A549 (cell line): Measurements from ENCODE around the gene KLHL30. TPM values are rescaled to one million over a fixed set of nuclear protein-coding genes. Genes with fewer than 3 reads are reported as not detected.

Source experiments
- ATAC-seq, 2 experiments: fragments of 200-7000 bp in 1 of 2; fragments of >200 bp in 1 of 2; cut with Nextera tagmentation in 1 of 2; cut with Tn5 transposase in 1 of 2; 3 replicates each; pipeline versions ENCODE4 v1.8.0 to v1.9.1; 2018 to 2020; ENCODE audit warnings: mild to moderate bottlenecking in 1 of 2, moderate library complexity in 1 of 2
- CTCF ChIA-PET: fragments of 300-600 bp; sonication (Branson Sonifier 250); formaldehyde crosslinking; extraction: SDS; loops from one replicate; lab custom pipeline; 2021; ENCODE audit warnings: antibody characterized with exemption, inconsistent platforms; lab: Yijun Ruan, JAX
- POLR2A ChIA-PET: fragments of 350-600 bp; formaldehyde crosslinking; extraction: SDS; loops from one replicate; lab custom pipeline; 2021; ENCODE audit warnings: antibody characterized with exemption, inconsistent platforms; lab: Yijun Ruan, JAX
- DNase-seq, 2 experiments: peaks; one replicate each; pipeline versions ENCODE4 v3.0.0 to v3.0.0-alpha.2; 2011 to 2016; ENCODE audit warnings: low read depth in 1 of 2, low spot score in 1 of 2
- FAIRE-seq: peaks from 2 replicates; lab custom pipeline; 2011; peaks lifted over from hg19 to GRCh38; lab: Jason Lieb, UNC
- H3K27ac ChIP-seq, 2 experiments: fragments of >200 bp; sonication (Bioruptor Twin); formaldehyde crosslinking; 3 replicates each; pipeline ENCODE4 v1.5.1; 2016 to 2017
- H3K4me1 ChIP-seq: fragments of >200 bp; sonication (Bioruptor Twin); formaldehyde crosslinking; 3 replicates; pipeline ENCODE4 v1.6.1; 2016
- H3K4me2 ChIP-seq: fragments of >200 bp; sonication (Bioruptor Twin); formaldehyde crosslinking; 3 replicates; pipeline ENCODE4 v1.6.1; 2016
- H3K4me3 ChIP-seq: fragments of >200 bp; sonication (Bioruptor Twin); formaldehyde crosslinking; 3 replicates; pipeline ENCODE4 v1.5.1; 2016
- H3K9me3 ChIP-seq: fragments of >200 bp; sonication (Bioruptor Twin); formaldehyde crosslinking; 3 replicates; pipeline ENCODE4 v1.6.1; 2016
- BCL3 ChIP-seq: fragments of >200 bp; sonication (Bioruptor Twin); formaldehyde crosslinking; IDR thresholded peaks from 3 replicates; pipeline ENCODE4 v1.6.1; 2016
- CEBPB ChIP-seq, 2 experiments: fragments of >200 bp in 1 of 2; sonication (Bioruptor Twin) in 1 of 2; formaldehyde crosslinking in 1 of 2; IDR thresholded peaks; 2 replicates each; pipeline ENCODE4 v1.6.1; 2012 to 2016
- CTCF ChIP-seq: fragments of >200 bp; sonication (Bioruptor Twin); formaldehyde crosslinking; IDR thresholded peaks from 3 replicates; pipeline ENCODE4 v1.5.1; 2016
- E2F6 ChIP-seq: IDR thresholded peaks from 2 replicates; pipeline ENCODE4 v1.6.1; 2012; ENCODE audit warnings: low read depth, borderline replicate concordance
- FOSB ChIP-seq: fragments of 250-450 bp; sonication (Bioruptor Pico); IDR thresholded peaks from 2 replicates; pipeline ENCODE4 v1.5.0; 2020; ENCODE audit warnings: mild to moderate bottlenecking, moderate library complexity
- FOSL2 ChIP-seq, 2 experiments: fragments of 450-650 bp in 1 of 2; fragments of >200 bp in 1 of 2; sonication (Bioruptor Twin) in 1 of 2; formaldehyde crosslinking; IDR thresholded peaks; 2 replicates each; pipeline versions ENCODE4 v1.5.0 to v1.6.1; 2016 to 2020; ENCODE audit warnings: mild to moderate bottlenecking in 1 of 2, moderate library complexity in 1 of 2
- GATA3 ChIP-seq: IDR thresholded peaks from 2 replicates; pipeline ENCODE4 v1.6.1; 2012; ENCODE audit warnings: borderline replicate concordance
- HOXA7 ChIP-seq: fragments of 250-450 bp; sonication (Bioruptor Pico); IDR thresholded peaks from 2 replicates; pipeline ENCODE4 v1.5.0; 2020; ENCODE audit warnings: mild to moderate bottlenecking, moderate library complexity
- KDM5A ChIP-seq: fragments of 200-600 bp; sonication (generic); IDR thresholded peaks from 2 replicates; pipeline ENCODE4 v1.6.1; 2016; ENCODE audit warnings: antibody characterized with exemption, mild to moderate bottlenecking
- MAFK ChIP-seq: fragments of 450-650 bp; IDR thresholded peaks from 2 replicates; pipeline ENCODE4 v1.6.1; 2014; ENCODE audit not compliant: partially characterized antibody
- NFE2L2 ChIP-seq: fragments of 150-350 bp; conservative IDR thresholded peaks from 2 replicates; pipeline ENCODE4 v1.6.1; 2014; ENCODE audit warnings: low read length
- NPAS2 ChIP-seq: fragments of 250-450 bp; sonication (Bioruptor Pico); IDR thresholded peaks from 2 replicates; pipeline ENCODE4 v1.8.0; 2022; ENCODE audit warnings: mild to moderate bottlenecking, moderate library complexity, borderline replicate concordance
- NR3C1 ChIP-seq: fragments of >200 bp; sonication (Bioruptor Twin); formaldehyde crosslinking; IDR thresholded peaks from 3 replicates; pipeline ENCODE4 v1.6.1; 2017
- RARB ChIP-seq: fragments of 250-450 bp; sonication (Bioruptor Pico); IDR thresholded peaks from 2 replicates; pipeline ENCODE4 v1.8.0; 2021; ENCODE audit warnings: mild to moderate bottlenecking, moderate library complexity
- RCOR1 ChIP-seq: fragments of 150-350 bp; IDR thresholded peaks from 2 replicates; pipeline ENCODE4 v1.6.1; 2014; ENCODE audit warnings: antibody characterized with exemption, low read length, low read depth
- TFCP2L1 ChIP-seq: fragments of 250-450 bp; sonication (Bioruptor Pico); IDR thresholded peaks from 2 replicates; pipeline ENCODE4 v1.5.0; 2021; ENCODE audit warnings: mild to moderate bottlenecking
- TP53 ChIP-seq: fragments of 250-450 bp; sonication (Bioruptor Pico); IDR thresholded peaks from 2 replicates; pipeline ENCODE4 v1.5.0; 2021; ENCODE audit warnings: mild to moderate bottlenecking, moderate library complexity
- USF2 ChIP-seq: fragments of 450-650 bp; IDR thresholded peaks from 2 replicates; pipeline ENCODE4 v1.6.1; 2014; ENCODE audit warnings: antibody characterized with exemption
- ZC3H11A ChIP-seq: fragments of 450-650 bp; IDR thresholded peaks from 2 replicates; pipeline ENCODE4 v1.6.1; 2014; ENCODE audit warnings: antibody characterized with exemption, mild to moderate bottlenecking
- ZNF302 ChIP-seq: fragments of 250-450 bp; sonication (Bioruptor Pico); IDR thresholded peaks from 2 replicates; pipeline ENCODE4 v1.9.0; 2021; ENCODE audit warnings: inconsistent platforms, mild to moderate bottlenecking, moderate library complexity
- whole genome bisulfite sequencing: methylation state at CpG from one replicate; pipeline ENCODE4 v1.1.6; 2017; ENCODE audit errors: missing lambda C conversion rate; 5-methylcytosine and 5-hydroxymethylcytosine counted together
- polyA plus RNA-seq, 4 experiments: library from polyadenylated mRNA; depleted of rRNA in 3 of 4; stranded (reverse); fragments of >200 nt; fragmentation: RNase III in 1 of 4; extraction: RNeasy Plus Mini Kit Qiagen cat#74134 plus additional on column Dnase treatment in 1 of 4; gene quantifications; 2 replicates in 3 of 4; 3 replicates in 1 of 4; pipeline ENCODE4 v1.2.3, GENCODE V29; 2011 to 2017

Gene KLHL30
- polyA plus RNA-seq, 2 of the 4 experiments (the other 2 are of a cell fraction), result 0.04 TPM

- DNase-seq, result no peak
- CTCF ChIA-PET, result no interaction called here
- 90% methylated on average over 5 of the region's 5 CpGs for WGBS
- no peak for ATAC-seq
- H3K9me3 ChIP-seq, result no peaks in the 10 kb centered on the region
- no peak for TF ChIP-seq NPAS2 (CRISPR knock-in tag)
- no peak for TF ChIP-seq RCOR1
- TF ChIP-seq USF2, result no peak
- no peak for TF ChIP-seq NR3C1
- no peak for TF ChIP-seq E2F6
- no peak for TF ChIP-seq KDM5A
- TF ChIP-seq MAFK, result no peak
- TF ChIP-seq CTCF, result no peak
- no peak for TF ChIP-seq FOSB (CRISPR knock-in tag)
- TF ChIP-seq HOXA7 (CRISPR knock-in tag), result no peak
- no peak for TF ChIP-seq GATA3
- no peak for TF ChIP-seq TFCP2L1
- no peak for TF ChIP-seq ZNF302 (CRISPR knock-in tag)
- H3K4me2 ChIP-seq, result no peak overlapping the region
- no peak overlapping the region for H3K4me3 ChIP-seq
- no peak for FAIRE-seq
- POLR2A ChIA-PET, result no interaction called here
- no peak overlapping the region for H3K27ac ChIP-seq
- H3K4me1 ChIP-seq, result no peaks in the 10 kb centered on the region
These were observed 42.1 kb downstream of the KLHL30 start for GRCh38 chr2:238180554-238180953.

GRCh38 chr2:238182362-238182761 lies 43.9 kb downstream of the KLHL30 start:
- Histone ChIP-seq H3K9me3 (no peaks in the 10 kb centered on the region), H3K4me3 (no peak overlapping the region), H3K27ac (no peak overlapping the region)
- ChIA-PET POLR2A (no interaction called here), CTCF (no interaction called here)
- no peak for FAIRE-seq
- TF ChIP-seq CEBPB (IDR thresholded peaks at IDR 0.05) (no peak), TP53 (CRISPR knock-in tag) (no peak), BCL3 (no peak), RARB (CRISPR knock-in tag) (no peak), ZC3H11A (no peak), FOSL2 (IDR thresholded peaks at IDR 0.05) (no peak), FOSL2 (CRISPR knock-in tag; IDR thresholded peaks at IDR 0.05) (no peak), NFE2L2 (no peak), NPAS2 (CRISPR knock-in tag) (no peak)
- TF ChIP-seq, all 56 proteins: peak for 0
- H3K4me1 ChIP-seq, result no peaks in the 10 kb centered on the region
- WGBS, result 78% methylated on average over 6 of the region's 6 CpGs
- no peak for ATAC-seq
- DNase-seq, result no peak
- H3K4me2 ChIP-seq, result no peak overlapping the region

- ATAC-seq (no peak), DNase-seq (no peak), FAIRE-seq (no peak)
- WGBS, result 95% methylated on average over 4 of the region's 4 CpGs
- no peak overlapping the region for H3K4me2 ChIP-seq
- no peaks in the 10 kb centered on the region for H3K9me3 ChIP-seq
- ChIA-PET CTCF (no interaction called here), POLR2A (no interaction called here)
- no peaks in the 10 kb centered on the region for H3K4me1 ChIP-seq
- H3K27ac ChIP-seq, result no peak overlapping the region
- H3K4me3 ChIP-seq, result no peak overlapping the region
- TF ChIP-seq FOSL2 (IDR thresholded peaks at IDR 0.05) (no peak), FOSL2 (CRISPR knock-in tag; IDR thresholded peaks at IDR 0.05) (no peak), NPAS2 (CRISPR knock-in tag) (no peak)
These were observed 45.4 kb downstream of the KLHL30 start for GRCh38 chr2:238183821-238184220.
